Ovary (tissue), 9 donors: ENCODE data around the gene UCN. TPM values are rescaled to one million over a fixed set of nuclear protein-coding genes. Genes with fewer than 3 reads are reported as not detected.

Source experiments
- DNase-seq, 5 donors: peaks; one replicate each; pipeline ENCODE4 v3.0.0-alpha.2; 2019 to 2020
- H3K27ac ChIP-seq, 2 donors: fragments of 200-600 bp; one replicate each; pipeline versions ENCODE4 v1.5.1 to v1.8.0; 2019 to 2022
- H3K27me3 ChIP-seq: fragments of 200-600 bp; one replicate; pipeline ENCODE4 v1.8.0; 2022
- H3K36me3 ChIP-seq: fragments of 200-600 bp; sonication (generic); one replicate; pipeline ENCODE4 v1.5.1; 2019
- H3K4me1 ChIP-seq: one replicate; pipeline ENCODE4 v1.8.1; 2013; ENCODE audit warnings: mild to moderate bottlenecking, moderate library complexity; ENCODE audit not compliant: insufficient read depth
- H3K4me3 ChIP-seq: fragments of 200-600 bp; sonication (generic); one replicate; pipeline ENCODE4 v1.5.1; 2017
- H3K9me3 ChIP-seq, 2 donors: fragments of 200-600 bp in 1 of 2; sonication (generic) in 1 of 2; one replicate each; pipeline versions ENCODE4 v1.5.1 to v1.8.1; 2013 to 2019; ENCODE audit warnings: mild to moderate bottlenecking in 1 of 2, moderate library complexity in 1 of 2
- EP300 ChIP-seq: sonication (generic); formaldehyde crosslinking; IDR thresholded peaks from one replicate; pipeline ENCODE4 v1.6.1; 2017; ENCODE audit warnings: antibody characterized with exemption
- POLR2A ChIP-seq: fragments of 450-650 bp; IDR thresholded peaks from one replicate; pipeline ENCODE4 v1.6.1; 2017; ENCODE audit warnings: antibody characterized with exemption, mild to moderate bottlenecking, moderate library complexity
- WGBS, 3 donors: extraction: QIAGEN DNeasy Blood & Tissue Kit in 1 of 3; methylation state at CpG; one replicate each; pipeline versions ENCODE4 v1.1.5 to v1.1.7; 2013 to 2017; 5-methylcytosine and 5-hydroxymethylcytosine counted together
- intact Hi-C, 4 donors: fragments of 100-400 bp; cut with DNase I; formaldehyde crosslinking; loops; one replicate each; pipeline versions ENCODE4 v1.11.0 to v1.15.1; 2022 to 2023
- polyA plus RNA-seq, 2 donors: library from polyadenylated mRNA; stranded (reverse); fragments of 200-250 nt in 1 of 2; fragments of 350-450 nt in 1 of 2; fragmentation: Illumina TruSeq in 1 of 2; extraction: RNeasy Lipid Tissue Mini Kit (QIAGEN cat#74804) in 1 of 2; gene quantifications; one replicate each; pipeline ENCODE4 v1.2.3, GENCODE V29; 2013 to 2014
- total RNA-seq, 7 donors: library from RNA; depleted of rRNA in 2 of 7; stranded (reverse); fragments of >200 nt in 2 of 7; fragmentation: NEBNext Ultra II Directional in 3 of 7; extraction: Animal tissue kit (Norgen Biotek cat#: 25700) in 3 of 7; gene quantifications; one replicate each; pipeline versions ENCODE4 v1.1.0 to v1.2.4, GENCODE V29; 2016 to 2023
- TF ChIP-seq, protein P1 (sequence below), 3 donors: fragments of 450-650 bp in 2 of 3; fragments of 200-600 bp in 1 of 3; IDR thresholded peaks; one replicate each; pipeline versions ENCODE4 v1.5.1 to v1.8.0; 2016 to 2022; ENCODE audit warnings: antibody characterized with exemption in 3 of 3, mild to moderate bottlenecking in 1 of 3
- donor health status: DM: no; HTN: no; CAD: no; lungs with moderate emphysema.
- donor health status: DM: no; HTN: no; CAD: no.
- donor health status: Bipolar disorder and iron deficiency.
- donor health status: DM: yes; HTN: yes; CAD: no.
- donor health status: DM: no; HTN: no; CAD: no.
- donor health status: DM: yes; HTN: yes; CAD: no.

The UCN gene
- total and polyA plus RNA-seq, 9 donors = 1.4 to 5.6 (median 1.6) TPM; not detected in 1

DNA sequence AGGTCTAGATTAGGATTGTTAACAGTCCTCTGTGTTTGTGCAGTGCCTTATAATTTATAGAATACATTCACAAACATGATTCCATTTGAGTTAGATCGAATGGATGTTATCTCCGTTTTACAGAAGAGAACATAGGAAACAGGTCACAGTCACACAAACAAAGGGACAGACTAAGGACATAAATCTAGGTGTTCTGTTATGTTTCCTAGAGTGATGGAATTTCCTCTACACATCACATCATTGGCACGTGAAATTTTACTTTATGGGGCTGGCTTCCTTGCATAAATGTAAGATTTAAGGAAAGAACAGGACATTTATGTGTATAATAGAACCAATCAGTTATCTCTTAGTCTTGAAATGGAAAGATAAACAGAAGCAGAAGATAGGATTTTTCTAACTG lies 19.6 kb downstream of the UCN start:
- no peak overlapping the region for H3K4me3 ChIP-seq
- DNase-seq = no peak
- no peaks in the 10 kb centered on the region for H3K4me1 ChIP-seq
- WGBS, 3 donors = 45 to 52% (median 51%) methylated on average over 3 of the region's 3 CpGs
- TF ChIP-seq POLR2A = no peak
- TF ChIP-seq, protein P1, sequence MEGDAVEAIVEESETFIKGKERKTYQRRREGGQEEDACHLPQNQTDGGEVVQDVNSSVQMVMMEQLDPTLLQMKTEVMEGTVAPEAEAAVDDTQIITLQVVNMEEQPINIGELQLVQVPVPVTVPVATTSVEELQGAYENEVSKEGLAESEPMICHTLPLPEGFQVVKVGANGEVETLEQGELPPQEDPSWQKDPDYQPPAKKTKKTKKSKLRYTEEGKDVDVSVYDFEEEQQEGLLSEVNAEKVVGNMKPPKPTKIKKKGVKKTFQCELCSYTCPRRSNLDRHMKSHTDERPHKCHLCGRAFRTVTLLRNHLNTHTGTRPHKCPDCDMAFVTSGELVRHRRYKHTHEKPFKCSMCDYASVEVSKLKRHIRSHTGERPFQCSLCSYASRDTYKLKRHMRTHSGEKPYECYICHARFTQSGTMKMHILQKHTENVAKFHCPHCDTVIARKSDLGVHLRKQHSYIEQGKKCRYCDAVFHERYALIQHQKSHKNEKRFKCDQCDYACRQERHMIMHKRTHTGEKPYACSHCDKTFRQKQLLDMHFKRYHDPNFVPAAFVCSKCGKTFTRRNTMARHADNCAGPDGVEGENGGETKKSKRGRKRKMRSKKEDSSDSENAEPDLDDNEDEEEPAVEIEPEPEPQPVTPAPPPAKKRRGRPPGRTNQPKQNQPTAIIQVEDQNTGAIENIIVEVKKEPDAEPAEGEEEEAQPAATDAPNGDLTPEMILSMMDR (IDR thresholded peaks at IDR 0.05) = no peak
- TF ChIP-seq EP300 = no peak
- no peaks in the 10 kb centered on the region for H3K27me3 ChIP-seq
- H3K27ac ChIP-seq = no peak overlapping the region
- no peaks in the 10 kb centered on the region for H3K36me3 ChIP-seq
- H3K9me3 ChIP-seq = no peaks in the 10 kb centered on the region
- intact Hi-C loops = loop anchor here in 3 of 4 donors (10.0 kb wide), 3 partner anchors 324 to 444 kb away; partner anchors contain the start of gene DPYSL5 (in 2 of the 3)

DNA sequence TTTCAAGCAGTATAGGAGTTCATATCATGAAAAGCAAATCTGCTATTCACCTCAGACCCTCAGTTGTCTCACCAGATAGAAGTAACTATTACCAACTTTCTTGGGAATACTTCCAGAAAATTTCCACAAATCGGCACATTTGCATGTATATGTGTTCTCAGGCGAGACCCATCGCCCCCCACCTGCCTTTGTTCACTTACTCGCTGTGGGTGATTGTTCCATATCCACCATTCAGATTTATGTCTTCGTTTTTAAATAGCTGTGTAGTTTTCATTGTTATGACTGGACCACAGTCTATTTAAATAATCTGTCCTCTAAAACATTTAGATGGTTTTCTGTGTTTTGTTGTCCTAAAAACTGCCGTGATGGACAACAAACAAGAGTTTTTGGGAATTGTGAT lies 22.8 kb downstream of the UCN start:
- DNase-seq = no peak

DNA sequence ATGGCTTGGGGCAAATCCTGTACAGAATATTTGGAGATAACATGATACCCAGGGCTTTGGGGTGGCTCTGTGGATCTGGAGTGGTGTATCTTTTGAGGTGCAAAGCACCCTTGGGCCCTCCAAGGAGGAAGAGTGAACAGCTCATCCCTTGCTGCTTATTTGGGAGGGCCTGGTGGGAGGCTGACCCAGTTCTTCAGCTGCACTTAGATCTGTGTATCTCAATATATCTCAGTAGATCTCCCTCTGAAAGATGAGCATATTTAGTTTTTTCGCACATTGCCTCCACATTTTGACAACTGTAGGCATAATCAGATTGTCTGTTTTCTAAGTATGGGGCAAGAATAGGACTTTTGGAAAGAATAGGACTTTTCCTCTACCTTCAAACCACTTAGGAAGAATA lies 23.2 kb downstream of the UCN start:
- no peak overlapping the region for H3K4me3 ChIP-seq
- TF ChIP-seq, protein P1 (IDR thresholded peaks at IDR 0.05) = no peak
- no peak for TF ChIP-seq POLR2A
- no peak for TF ChIP-seq EP300
- H3K27ac ChIP-seq = no peak overlapping the region
- intact Hi-C loops = loop anchor here in 3 of 4 donors (5.0 to 10.0 kb wide), 4 partner anchors 188 to 440 kb away; partner anchors contain the start of gene DPYSL5 (in 2 of the 3)
- H3K4me1 ChIP-seq = no peaks in the 10 kb centered on the region
- H3K36me3 ChIP-seq = no peaks in the 10 kb centered on the region
- no peaks in the 10 kb centered on the region for H3K9me3 ChIP-seq
- no peaks in the 10 kb centered on the region for H3K27me3 ChIP-seq
- no peak for DNase-seq
- WGBS, 3 donors = 94 to 97% (median 96%) methylated on average over 1 of the region's 1 CpG

More for the DNA sequence above, 22.8 kb downstream of the UCN start:
- Histone ChIP-seq H3K4me3 (no peak overlapping the region), H3K4me1 (no peaks in the 10 kb centered on the region), H3K9me3 (no peaks in the 10 kb centered on the region), H3K36me3 (no peaks in the 10 kb centered on the region), H3K27ac (no peak overlapping the region), H3K27me3 (no peaks in the 10 kb centered on the region)
- WGBS, 3 donors = 57 to 76% (median 58%) methylated on average over 6 of the region's 6 CpGs
- TF ChIP-seq POLR2A (no peak), EP300 (no peak)
- TF ChIP-seq, protein P1 (IDR thresholded peaks at IDR 0.05) = no peak
- intact Hi-C loops = loop anchor here in 3 of 4 donors (10.0 kb wide), 3 partner anchors 321 to 441 kb away; partner anchors contain the start of gene DPYSL5 (in 2 of the 3)

DNA sequence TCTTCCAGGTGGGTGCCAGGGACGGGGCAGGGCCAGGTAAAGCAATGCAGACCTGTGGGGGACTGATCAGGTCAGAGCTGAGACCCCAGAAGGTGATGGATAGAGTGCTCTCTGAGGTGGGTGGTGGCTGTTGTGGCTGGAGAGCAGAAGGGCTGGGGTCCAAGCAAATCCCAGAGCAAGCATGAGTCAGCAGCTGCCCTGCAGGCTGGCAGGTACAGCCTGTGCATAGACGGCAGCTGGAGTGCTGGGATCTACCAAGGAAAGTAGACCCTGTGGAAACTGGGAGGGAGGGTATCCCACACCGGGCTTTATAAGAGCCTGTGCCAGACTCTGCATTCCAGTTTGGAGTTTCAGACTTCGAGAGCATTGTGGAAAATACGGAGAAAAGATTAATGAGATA lies 25.4 kb downstream of the UCN start:
- Histone ChIP-seq H3K4me1 (no peaks in the 10 kb centered on the region), H3K9me3 (no peaks in the 10 kb centered on the region), H3K36me3 (no peaks in the 10 kb centered on the region), H3K27me3 (no peaks in the 10 kb centered on the region), H3K27ac (no peak overlapping the region), H3K4me3 (no peak overlapping the region)
- 24 to 37% (median 26%) methylated on average over 5 of the region's 5 CpGs for WGBS, 3 donors
- no peak for TF ChIP-seq EP300
- no peak for TF ChIP-seq POLR2A
- TF ChIP-seq, protein P1 (IDR thresholded peaks at IDR 0.05) = no peak
- intact Hi-C loops = loop anchor here in 3 of 4 donors (5.0 to 10.0 kb wide), 4 partner anchors 186 to 438 kb away; partner anchors contain the start of gene DPYSL5 (in 2 of the 3)
- no peak for DNase-seq
